ENCODE measurements around the gene RRAGD. TPM values are rescaled to one million over a fixed set of nuclear protein-coding genes. Genes with fewer than 3 reads are reported as not detected.
"Not testable (repeated sequence)": the region's sequence is repeated elsewhere in the genome, so short reads cannot be mapped to it uniquely, and the experiment has no call there.

The RRAGD gene
- total RNA-seq, 1 experiment from 2014 or later: not detected

GRCh38 chr6:89398762-89399525, 13.1 kb downstream of the RRAGD start:
- no peak for DNase-seq
- Histone ChIP-seq H3K4me2 (no peak overlapping the region), H3K4me3 (no peak overlapping the region), H3K9me3 (ENCODE audit: insufficient read depth, low read depth) (no peaks in the 10 kb centered on the region), H3K27ac (no peak overlapping the region), H2AFZ (no peak overlapping the region), H4K20me1 (ENCODE audit: insufficient read depth) (no peaks in the 10 kb centered on the region), H3K79me2 (ENCODE audit: low read depth) (no peaks in the 10 kb centered on the region), H3F3A (ENCODE audit: insufficient read depth, low read depth) (no peaks in the 10 kb centered on the region), H3K36me3 (ENCODE audit: low read depth) (no peaks in the 10 kb centered on the region), H3K9me2 (ENCODE audit: insufficient read depth) (no peaks in the 10 kb centered on the region), H3K27me3 (ENCODE audit: insufficient read depth, low read depth) (no peaks in the 10 kb centered on the region), H3K4me1 (replicated peaks; ENCODE audit: insufficient read depth) (no peaks in the 10 kb centered on the region)
- BruUV-seq (replicated peaks): no TSS peak
- POLR2A ChIA-PET (ENCODE audit: unreplicated experiment): interaction anchor here (0.7 kb wide), 1 partner anchor 46 kb away, joined by 4 read pairs; no protein-coding TSS in a partner anchor
- intact Hi-C loops (cut with micrococcal nuclease; ENCODE audit: unreplicated experiment): no loop called here
- TF ChIP-seq EZH2 (IDR thresholded peaks at IDR 0.05; ENCODE audit: low read depth): no peak
- CTCF ChIA-PET: no interaction called here

DNA sequence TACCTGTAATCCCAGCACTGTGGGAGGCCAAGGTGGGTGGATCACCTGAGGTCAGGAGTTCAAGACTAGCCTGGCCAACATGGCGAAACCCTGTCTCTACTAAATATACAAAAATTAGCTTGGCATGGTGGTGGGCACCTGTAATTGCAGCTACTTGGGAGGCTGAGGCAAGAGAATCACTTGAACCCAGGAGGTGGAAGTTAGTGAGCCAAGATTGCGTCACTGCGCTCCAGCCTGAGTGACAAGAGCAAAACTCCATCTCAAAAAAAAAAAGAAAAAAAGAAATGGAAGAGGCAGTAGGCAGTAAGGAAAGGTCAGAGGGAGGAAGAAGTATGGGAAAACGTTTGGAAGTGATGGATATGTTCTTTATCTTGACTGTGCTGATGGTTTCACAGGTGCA, 14.2 kb downstream of the RRAGD start:
- H3K27ac ChIP-seq; POLR2A ChIA-PET (ENCODE audit: unreplicated experiment); CTCF ChIA-PET: not testable (repeated sequence)

GRCh38 chr6:89393659-89394058, 18.4 kb downstream of the RRAGD start:
- no peak for DNase-seq
- no peaks in the 10 kb centered on the region for H3K4me1 ChIP-seq (replicated peaks; ENCODE audit: insufficient read depth)
- H3K27me3 ChIP-seq (ENCODE audit: insufficient read depth, low read depth): no peaks in the 10 kb centered on the region
- H4K20me1 ChIP-seq (ENCODE audit: insufficient read depth): no peaks in the 10 kb centered on the region
- intact Hi-C loops (cut with micrococcal nuclease; ENCODE audit: unreplicated experiment): no loop called here
- H3K36me3 ChIP-seq (ENCODE audit: low read depth): no peaks in the 10 kb centered on the region
- H3K79me2 ChIP-seq (ENCODE audit: low read depth): no peaks in the 10 kb centered on the region
- H3F3A ChIP-seq (ENCODE audit: insufficient read depth, low read depth): no peaks in the 10 kb centered on the region
- H2AFZ ChIP-seq: no peak overlapping the region
- H3K9me2 ChIP-seq (ENCODE audit: insufficient read depth): no peaks in the 10 kb centered on the region
- H3K27ac ChIP-seq: no peak overlapping the region
- CTCF ChIA-PET: no interaction called here
- H3K4me2 ChIP-seq: no peak overlapping the region
- H3K9me3 ChIP-seq (ENCODE audit: insufficient read depth, low read depth): no peaks in the 10 kb centered on the region
- POLR2A ChIA-PET (ENCODE audit: unreplicated experiment): no interaction called here
- no peak overlapping the region for H3K4me3 ChIP-seq
- TF ChIP-seq CTCF (conservative IDR thresholded peaks at IDR 0.05) (no peak), EZH2 (IDR thresholded peaks at IDR 0.05; ENCODE audit: low read depth) (no peak)
- BruUV-seq (replicated peaks): no TSS peak

More for the DNA sequence above, 14.2 kb downstream of the RRAGD start:
- H3K4me2 ChIP-seq; DNase-seq; H3K9me2 ChIP-seq (ENCODE audit: insufficient read depth); H3K79me2 ChIP-seq (ENCODE audit: low read depth); H3K4me1 ChIP-seq (replicated peaks; ENCODE audit: insufficient read depth); H4K20me1 ChIP-seq (ENCODE audit: insufficient read depth); H3K36me3 ChIP-seq (ENCODE audit: low read depth); H3K9me3 ChIP-seq (ENCODE audit: insufficient read depth, low read depth); intact Hi-C loops (cut with micrococcal nuclease; ENCODE audit: unreplicated experiment); H3K27me3 ChIP-seq (ENCODE audit: insufficient read depth, low read depth); H2AFZ ChIP-seq; BruUV-seq (replicated peaks); H3F3A ChIP-seq (ENCODE audit: insufficient read depth, low read depth); H3K4me3 ChIP-seq: not testable (repeated sequence)

DNA sequence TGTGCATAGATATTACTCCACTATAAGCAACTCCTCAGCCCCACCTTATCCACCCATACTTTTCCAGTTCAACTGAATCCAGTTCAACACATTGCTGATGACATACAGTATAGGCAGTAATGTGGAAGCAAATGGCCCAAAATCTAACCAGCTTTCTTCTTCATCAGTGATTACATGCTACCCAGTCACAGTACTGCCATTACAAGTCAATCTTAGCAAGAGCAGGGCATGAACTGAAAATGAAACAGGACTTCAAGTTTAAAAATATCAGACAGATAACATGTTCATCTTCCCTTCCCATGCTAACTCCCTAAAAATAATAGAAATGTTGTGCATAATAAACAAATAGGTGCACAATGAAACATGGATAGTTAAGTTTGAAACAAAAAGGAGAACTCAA, 19.2 kb downstream of the RRAGD start:
- Histone ChIP-seq H3K9me2 (ENCODE audit: insufficient read depth) (no peaks in the 10 kb centered on the region), H3K36me3 (ENCODE audit: low read depth) (no peaks in the 10 kb centered on the region), H3K79me2 (ENCODE audit: low read depth) (no peaks in the 10 kb centered on the region), H2AFZ (no peak overlapping the region), H3F3A (ENCODE audit: insufficient read depth, low read depth) (no peaks in the 10 kb centered on the region), H4K20me1 (ENCODE audit: insufficient read depth) (no peaks in the 10 kb centered on the region), H3K9me3 (ENCODE audit: insufficient read depth, low read depth) (no peaks in the 10 kb centered on the region), H3K4me3 (no peak overlapping the region), H3K27ac (no peak overlapping the region), H3K4me2 (no peak overlapping the region), H3K27me3 (ENCODE audit: insufficient read depth, low read depth) (no peaks in the 10 kb centered on the region), H3K4me1 (replicated peaks; ENCODE audit: insufficient read depth) (no peaks in the 10 kb centered on the region)
- intact Hi-C loops (cut with micrococcal nuclease; ENCODE audit: unreplicated experiment): no loop called here
- TF ChIP-seq EZH2 (IDR thresholded peaks at IDR 0.05; ENCODE audit: low read depth): no peak
- no peak for TF ChIP-seq CTCF (conservative IDR thresholded peaks at IDR 0.05)
- CTCF ChIA-PET: no interaction called here
- no TSS peak for BruUV-seq (replicated peaks)
- no peak for DNase-seq
- POLR2A ChIA-PET (ENCODE audit: unreplicated experiment): no interaction called here

Data from PC-9 (cell line).